Heart left ventricle (tissue), 16 donors: ENCODE measurements around the gene CHN1. TPM values are rescaled to one million over a fixed set of nuclear protein-coding genes. Genes with fewer than 3 reads are reported as not detected.
A peak's percentile ranks its signal among the peaks of the same experiment; 100 is the strongest.

ENCODE experiments used
- ATAC-seq, 4 donors: fragments of 200-7000 bp; cut with Tn5 transposase; one replicate each; pipeline ENCODE4 v1.9.1; 2020 to 2022; ENCODE audit warnings: moderate library complexity in 4 of 4, mild to moderate bottlenecking in 3 of 4, moderate number of reproducible peaks in 1 of 4
- DNase-seq, 5 donors: peaks; one replicate each; pipeline ENCODE4 v3.0.0-alpha.2; 2020
- H3K27ac ChIP-seq, 12 donors: fragments of 200-600 bp; sonication (generic) in 4 of 12; one replicate each; pipeline versions ENCODE4 v1.5.0 to v1.8.0; 2016 to 2022; ENCODE audit warnings: mild to moderate bottlenecking in 2 of 12
- H3K27me3 ChIP-seq, 9 donors: fragments of 200-600 bp; sonication (generic) in 2 of 9; one replicate each; pipeline versions ENCODE4 v1.5.1 to v1.8.0; 2016 to 2022; ENCODE audit warnings: mild to moderate bottlenecking in 3 of 9
- H3K36me3 ChIP-seq, 9 donors: fragments of 200-600 bp; sonication (generic) in 2 of 9; one replicate each; pipeline versions ENCODE4 v1.5.0 to v1.8.0; 2018 to 2022; ENCODE audit warnings: mild to moderate bottlenecking in 2 of 9
- H3K4me1 ChIP-seq, 12 donors: fragments of 200-600 bp; sonication (generic) in 4 of 12; one replicate each; pipeline versions ENCODE4 v1.5.0 to v1.8.0; 2016 to 2022; ENCODE audit warnings: mild to moderate bottlenecking in 3 of 12
- H3K4me3 ChIP-seq, 12 donors: fragments of 200-600 bp; sonication (generic) in 4 of 12; one replicate each; pipeline versions ENCODE4 v1.5.0 to v1.8.0; 2017 to 2022; ENCODE audit warnings: mild to moderate bottlenecking in 9 of 12, moderate library complexity in 4 of 12
- H3K9me3 ChIP-seq, 12 donors: fragments of 200-600 bp; sonication (generic) in 4 of 12; one replicate each; pipeline versions ENCODE4 v1.5.0 to v1.8.0; 2016 to 2022; ENCODE audit warnings: mild to moderate bottlenecking in 1 of 12
- POLR2A ChIP-seq, 2 donors: fragments of 450-650 bp; IDR thresholded peaks; one replicate each; pipeline ENCODE4 v1.6.1; 2017; ENCODE audit warnings: antibody characterized with exemption in 2 of 2, mild to moderate bottlenecking in 2 of 2, moderate library complexity in 2 of 2
- WGBS, 4 donors: extraction: QIAGEN DNeasy Blood & Tissue Kit in 2 of 4; methylation state at CpG; one replicate each; pipeline versions ENCODE4 v1.1.5 to v1.1.7; 2013 to 2018; 5-methylcytosine and 5-hydroxymethylcytosine counted together
- intact Hi-C, 10 donors: fragments of 100-400 bp; cut with DNase I; formaldehyde crosslinking; loops; one replicate each; pipeline versions ENCODE4 v1.11.1 to v1.14.2; 2022
- polyA plus RNA-seq, 2 donors: library from polyadenylated mRNA; stranded (reverse); fragments of 200-250 nt; gene quantifications; one replicate each; pipeline ENCODE4 v1.2.3, GENCODE V29; 2013
- total RNA-seq, 9 donors: library from RNA; depleted of rRNA in 2 of 9; stranded (reverse); fragments of >200 nt in 2 of 9; fragmentation: NEBNext Ultra II Directional in 3 of 9; extraction: Animal tissue kit (Norgen Biotek cat#: 25700) in 3 of 9; gene quantifications; one replicate each; pipeline versions ENCODE4 v1.1.0 to v1.2.4, GENCODE V29; 2016 to 2023
- TF ChIP-seq, protein P1 (sequence below), 12 donors: fragments of 200-600 bp; sonication (generic) in 4 of 12; IDR thresholded peaks; one replicate each; pipeline versions ENCODE4 v1.5.0 to v1.8.0; 2018 to 2022; ENCODE audit warnings: antibody characterized with exemption in 12 of 12, mild to moderate bottlenecking in 5 of 12
- donor health status: ischemic (EF 13 %, LVEDD 7.1; RV severe dilation, severe dysfunction).
- donor health status: healthy with polysubstance abuse.
- donor health status: DM: no; HTN: yes; CAD: no.
- donor health status: DM: no; HTN: no; CAD: no.
- donor health status: ischemic (EF 25% LVEDD 6.9; RV normal size, moderate dysfunction).
- donor health status: ischemic (EF 25% LVEDD 5.7; RV mildly dilated, moderate dysfunction).
- donor health status: healthy.
- donor health status: DM: yes; HTN: yes; CAD: no.
- donor health status: ischemic (EF 35%, LVEDD 5.7; RV mildly dilated, moderate dysfunction).
- donor health status: nonischemic (EF 11% LVEDD 7.7; RV severe dilation, severe dysfunction).
- donor health status: DM: yes; HTN: yes; CAD: no.
- donor health status: PGD.
- donor health status: ischemic (EF 29% LVEDD 5.4; RV normal size, mild dysfunction).
- donor health status: nonischemic (EF 23%, LVEDD 6.1; RV moderate dilation, normal function).

CHN1 gene
- total and polyA plus RNA-seq, 11 donors: 6.9 to 24.3 (median 19.2) TPM

DNA sequence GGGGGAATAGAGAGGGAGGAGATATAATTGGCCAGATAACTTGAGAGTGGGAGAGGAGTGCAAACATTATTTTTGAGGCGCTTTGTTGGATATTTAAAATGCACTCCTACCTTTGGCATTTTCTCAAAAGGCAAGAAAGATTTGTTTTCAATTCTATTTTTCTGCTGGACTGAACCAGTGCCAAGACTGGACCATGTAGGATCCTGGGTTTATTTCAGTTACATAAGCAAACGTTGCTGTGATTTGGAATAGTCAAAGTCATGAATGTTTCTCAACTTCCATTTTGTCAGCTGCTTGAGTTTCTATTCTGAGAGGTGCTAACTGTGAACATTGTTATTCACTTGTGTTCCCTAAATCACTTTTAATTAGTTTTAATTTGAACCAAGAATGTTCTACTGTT lies 232.0 kb downstream of the CHN1 start:
- Histone ChIP-seq H3K27me3 (no peaks in the 10 kb centered on the region), H3K4me1 (peaks cover 0 to 21% (median 11%) of the 10 kb centered on the region in 12 donors), H3K27ac (no peak overlapping the region), H3K9me3 (no peaks in the 10 kb centered on the region), H3K36me3 (no peaks in the 10 kb centered on the region), H3K4me3 (no peak overlapping the region)
- ATAC-seq (no peak), DNase-seq (no peak)
- intact Hi-C loops: loop anchor here in 5 of 10 donors (2.0 to 10.0 kb wide), 5 partner anchors 112 to 218 kb away; no protein-coding TSS in a partner anchor
- WGBS, 4 donors: 48 to 60% (median 54%) methylated on average over 2 of the region's 2 CpGs
- TF ChIP-seq, protein P1, sequence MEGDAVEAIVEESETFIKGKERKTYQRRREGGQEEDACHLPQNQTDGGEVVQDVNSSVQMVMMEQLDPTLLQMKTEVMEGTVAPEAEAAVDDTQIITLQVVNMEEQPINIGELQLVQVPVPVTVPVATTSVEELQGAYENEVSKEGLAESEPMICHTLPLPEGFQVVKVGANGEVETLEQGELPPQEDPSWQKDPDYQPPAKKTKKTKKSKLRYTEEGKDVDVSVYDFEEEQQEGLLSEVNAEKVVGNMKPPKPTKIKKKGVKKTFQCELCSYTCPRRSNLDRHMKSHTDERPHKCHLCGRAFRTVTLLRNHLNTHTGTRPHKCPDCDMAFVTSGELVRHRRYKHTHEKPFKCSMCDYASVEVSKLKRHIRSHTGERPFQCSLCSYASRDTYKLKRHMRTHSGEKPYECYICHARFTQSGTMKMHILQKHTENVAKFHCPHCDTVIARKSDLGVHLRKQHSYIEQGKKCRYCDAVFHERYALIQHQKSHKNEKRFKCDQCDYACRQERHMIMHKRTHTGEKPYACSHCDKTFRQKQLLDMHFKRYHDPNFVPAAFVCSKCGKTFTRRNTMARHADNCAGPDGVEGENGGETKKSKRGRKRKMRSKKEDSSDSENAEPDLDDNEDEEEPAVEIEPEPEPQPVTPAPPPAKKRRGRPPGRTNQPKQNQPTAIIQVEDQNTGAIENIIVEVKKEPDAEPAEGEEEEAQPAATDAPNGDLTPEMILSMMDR (IDR thresholded peaks at IDR 0.05): no peak
- no peak for TF ChIP-seq POLR2A (IDR thresholded peaks at IDR 0.05)

DNA sequence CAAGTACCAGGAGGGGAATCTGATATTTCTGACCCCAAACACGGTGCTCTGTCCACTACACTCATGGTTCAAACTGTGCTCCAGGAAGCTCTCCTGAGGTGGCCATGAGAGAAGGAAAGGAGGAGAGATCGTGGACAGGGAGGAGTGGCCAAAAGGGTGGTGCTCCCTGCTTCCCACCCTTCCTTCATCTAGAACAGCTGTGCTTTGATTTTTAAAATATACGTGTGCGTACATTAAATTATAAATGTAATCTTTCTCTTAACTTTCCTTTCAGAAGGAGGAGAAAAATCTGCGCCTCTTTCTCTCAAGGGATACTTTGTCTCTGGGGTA lies 232.7 kb downstream of the CHN1 start:
- WGBS, 4 donors: 64 to 73% (median 67%) methylated on average over 5 of the region's 5 CpGs
- Histone ChIP-seq H3K36me3 (no peaks in the 10 kb centered on the region), H3K4me1 (peaks cover 0 to 15% (median 8%) of the 10 kb centered on the region in 12 donors), H3K27me3 (no peaks in the 10 kb centered on the region), H3K4me3 (no peak overlapping the region), H3K27ac (peak overlapping the region in 1 of 12 donors; percentile 61), H3K9me3 (no peaks in the 10 kb centered on the region)
- intact Hi-C loops: loop anchor here in 5 of 10 donors (2.0 to 10.0 kb wide), 5 partner anchors 112 to 218 kb away; no protein-coding TSS in a partner anchor
- no peak for TF ChIP-seq POLR2A (IDR thresholded peaks at IDR 0.05)
- TF ChIP-seq, protein P1 (IDR thresholded peaks at IDR 0.05): no peak
- DNase-seq (no peak), ATAC-seq (no peak)

DNA sequence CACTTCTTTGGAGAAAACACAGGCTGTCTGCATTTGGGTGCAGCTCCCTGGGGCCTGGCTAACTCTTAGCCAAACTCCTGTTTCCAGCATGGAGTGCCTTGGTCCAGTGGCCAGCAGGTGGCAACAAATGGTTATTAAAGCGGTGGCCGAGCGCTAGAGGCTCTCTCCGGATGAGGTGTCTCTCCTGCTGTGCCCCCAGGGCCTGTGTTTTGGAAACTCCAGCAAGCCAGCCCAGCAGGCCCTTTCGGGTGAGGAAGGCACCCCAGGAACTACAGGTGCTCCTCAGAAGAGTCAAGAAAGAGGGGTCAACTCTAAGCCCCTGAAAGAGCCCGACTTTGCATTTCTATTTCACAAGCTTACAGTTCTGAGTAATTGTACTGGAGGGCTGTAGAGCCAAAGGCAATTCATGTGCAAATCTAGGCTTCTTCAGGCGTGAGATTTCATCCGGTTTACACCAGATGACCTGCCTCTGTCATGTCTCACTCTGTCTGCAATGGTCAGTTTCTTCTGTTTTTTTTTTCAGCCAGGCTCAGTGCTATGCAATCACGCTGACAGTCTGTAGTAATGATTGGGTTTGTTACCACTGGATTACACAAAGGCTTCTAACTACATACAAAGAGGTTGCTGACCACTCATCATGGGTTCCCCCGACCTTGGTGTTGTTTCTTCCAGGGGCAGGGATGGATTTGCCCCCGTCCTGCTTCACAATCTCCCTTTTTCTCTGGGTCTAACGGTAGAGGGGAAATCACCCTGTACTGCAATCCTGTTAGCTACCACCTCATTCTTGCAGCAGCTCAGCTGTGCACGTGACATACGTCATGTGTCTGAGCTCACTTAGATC lies 233.3 kb downstream of the CHN1 start:
- Histone ChIP-seq H3K4me3 (peak overlapping the region in 1 of 12 donors; percentile 24), H3K27me3 (no peaks in the 10 kb centered on the region), H3K4me1 (peaks cover 0 to 15% (median 8%) of the 10 kb centered on the region in 12 donors), H3K27ac (peak overlapping the region in 6 of 12 donors; percentile 24 to 61 (median 38)), H3K9me3 (no peaks in the 10 kb centered on the region), H3K36me3 (no peaks in the 10 kb centered on the region)
- peak; percentile 92 to 98 (median 96) for ATAC-seq
- intact Hi-C loops: loop anchor here (1.0 to 10.0 kb wide), 10 partner anchors 113 to 219 kb away; no protein-coding TSS in a partner anchor
- TF ChIP-seq, protein P1 (IDR thresholded peaks at IDR 0.05): peak; percentile 67 to 90 (median 86)
- TF ChIP-seq POLR2A (IDR thresholded peaks at IDR 0.05): no peak
- 27 to 31% (median 31%) methylated on average over 14 of the region's 14 CpGs for WGBS, 4 donors
- DNase-seq: peak; percentile 78 to 86 (median 82)

DNA sequence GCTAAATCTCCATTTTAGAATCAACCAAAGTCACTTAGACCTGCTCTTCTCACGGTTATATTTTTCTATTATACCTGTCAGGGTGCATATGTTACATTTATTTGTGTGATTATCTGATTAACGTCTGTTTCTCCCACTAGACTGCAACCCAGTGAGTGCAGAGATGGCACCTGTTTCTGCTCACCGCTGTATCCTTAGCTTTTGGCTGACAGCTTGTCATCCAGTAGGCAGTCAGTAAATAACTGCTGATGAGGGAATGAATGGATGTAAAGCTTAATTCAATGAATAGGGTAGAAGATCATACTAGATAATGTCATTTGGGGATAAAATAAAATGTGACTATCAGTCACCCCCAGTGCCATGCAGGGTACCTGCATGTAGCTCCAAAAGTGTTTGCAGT lies 234.0 kb downstream of the CHN1 start:
- DNase-seq (no peak), ATAC-seq (no peak)
- no peaks in the 10 kb centered on the region for H3K36me3 ChIP-seq
- TF ChIP-seq, protein P1 (IDR thresholded peaks at IDR 0.05): no peak
- no peak for TF ChIP-seq POLR2A (IDR thresholded peaks at IDR 0.05)
- H3K4me1 ChIP-seq: peaks cover 0 to 15% (median 8%) of the 10 kb centered on the region in 12 donors
- intact Hi-C loops: loop anchor here in 8 of 10 donors (1.0 to 10.0 kb wide), 10 partner anchors 114 to 220 kb away; no protein-coding TSS in a partner anchor
- 60 to 65% (median 61%) methylated on average over 3 of the region's 3 CpGs for WGBS, 4 donors
- no peak overlapping the region for H3K27ac ChIP-seq
- H3K27me3 ChIP-seq: no peaks in the 10 kb centered on the region
- no peaks in the 10 kb centered on the region for H3K9me3 ChIP-seq
- H3K4me3 ChIP-seq: no peak overlapping the region
